Stimulated activated CD4-positive, alpha-beta T cell treated with anti-CD3 and anti-CD28 coated beads, Interleukin-12 subunit alpha, Interleukin-12 subunit beta, amount 100 ng/mL, for 48 hours (primary cell): ENCODE results near the gene RXFP4.
"Not testable (repeated sequence)": the region's sequence is repeated elsewhere in the genome, so short reads cannot be mapped to it uniquely, and the experiment has no call there.

ENCODE experiments used
- DNase-seq, 3 donors: peaks; one replicate each; pipeline ENCODE4 v3.0.0-alpha.2; 2020; ENCODE audit warnings: low read depth in 2 of 3, low spot score in 1 of 3

RXFP4 gene

GRCh38 chr1:155976913-155977689 is 35.7 kb downstream of the RXFP4 start:
- no peak for DNase-seq

GRCh38 chr1:155977690-155978324 is 36.4 kb downstream of the RXFP4 start:
- DNase-seq, result peak; percentile 51 to 63 (median 63)

GRCh38 chr1:155978325-155978972 is 37.0 kb downstream of the RXFP4 start, which contains the start of gene ARHGEF2:
TSS of gene ARHGEF2 (minus strand) at chr1:155978547. CDS start at chr1:155978427, 120 bp downstream.
- DNase-seq, result peak; percentile 62 to 77 (median 72)

- no peak for DNase-seq
Measured at GRCh38 chr1:155978973-155979429, 37.6 kb downstream of the RXFP4 start.

GRCh38 chr1:155979597-155980343 is 38.3 kb downstream of the RXFP4 start:
- DNase-seq, result no peak

GRCh38 chr1:155981266-155982088 is 40.0 kb downstream of the RXFP4 start:
- DNase-seq, result no peak

- DNase-seq, result no peak
Measured at GRCh38 chr1:155982106-155982505, 40.7 kb downstream of the RXFP4 start.

- DNase-seq, result no peak
Measured at GRCh38 chr1:155983191-155984024, 42.0 kb downstream of the RXFP4 start.

- no peak for DNase-seq
Measured at GRCh38 chr1:155984341-155984740, 42.9 kb downstream of the RXFP4 start.

- not testable (repeated sequence) for DNase-seq
Measured at GRCh38 chr1:155984903-155985645, 43.6 kb downstream of the RXFP4 start.

GRCh38 chr1:155989242-155990004 is 48.0 kb downstream of the RXFP4 start:
- peak; percentile 67 to 84 (median 78) for DNase-seq

GRCh38 chr1:155990005-155990739 is 48.7 kb downstream of the RXFP4 start:
- no peak for DNase-seq
